AG08395 (cell line): ENCODE measurements around the gene ESR2.
A peak's percentile ranks its signal among the peaks of the same experiment; 100 is the strongest.
"Not testable (repeated sequence)": the region's sequence is repeated elsewhere in the genome, so short reads cannot be mapped to it uniquely, and the experiment has no call there.

ENCODE experiments used
- DNase-seq: peaks from one replicate; pipeline ENCODE4 v3.0.0; 2012; ENCODE audit warnings: mixed read lengths, low spot score

Gene ESR2

GRCh38 chr14:64293976-64294671 lies at the start of gene ESR2:
Gene ESR2, minus strand, starts transcription at chr14:64294371. Its CDS starts 11,386 bp downstream, at chr14:64282985.
- peak; percentile 24 for DNase-seq

- no peak for DNase-seq
Measured at GRCh38 chr14:64340560-64341196, 46.5 kb upstream of the ESR2 start.

- DNase-seq = peak; percentile 95
Measured at GRCh38 chr14:64338616-64339316, 44.6 kb upstream of the ESR2 start.

- DNase-seq = peak; percentile 26
Measured at GRCh38 chr14:64337888-64338615, 43.9 kb upstream of the ESR2 start.

GRCh38 chr14:64329149-64329548 lies 35.0 kb upstream of the ESR2 start:
- no peak for DNase-seq

GRCh38 chr14:64326502-64326901 lies 32.3 kb upstream of the ESR2 start:
- no peak for DNase-seq

- DNase-seq = peak; percentile 8
Measured at GRCh38 chr14:64324895-64325294, 30.7 kb upstream of the ESR2 start.

GRCh38 chr14:64324461-64324860 lies 30.3 kb upstream of the ESR2 start:
- no peak for DNase-seq

- not testable (repeated sequence) for DNase-seq
Measured at GRCh38 chr14:64320362-64320761, 26.2 kb upstream of the ESR2 start.

GRCh38 chr14:64318695-64319094 lies 24.5 kb upstream of the ESR2 start:
- DNase-seq = not testable (repeated sequence)

GRCh38 chr14:64303471-64303917 lies 9.3 kb upstream of the ESR2 start:
- peak; percentile 70 for DNase-seq

GRCh38 chr14:64298773-64299172 lies 4.6 kb upstream of the ESR2 start:
- DNase-seq = no peak

- DNase-seq = no peak
Measured at GRCh38 chr14:64296561-64296960, 2.4 kb upstream of the ESR2 start.

GRCh38 chr14:64294672-64295413 lies 672 bp upstream of the ESR2 start:
- peak; percentile 35 for DNase-seq

- DNase-seq = no peak
Measured at GRCh38 chr14:64292197-64292596, 2.0 kb downstream of the ESR2 start.

- no peak for DNase-seq
Measured at GRCh38 chr14:64289571-64289970, 4.6 kb downstream of the ESR2 start.

- DNase-seq = no peak
Measured at GRCh38 chr14:64281805-64282204, 12.4 kb downstream of the ESR2 start.

- DNase-seq = no peak
Measured at GRCh38 chr14:64279704-64280668, 14.2 kb downstream of the ESR2 start.

GRCh38 chr14:64278458-64278857 lies 15.7 kb downstream of the ESR2 start:
- no peak for DNase-seq

- no peak for DNase-seq
Measured at GRCh38 chr14:64272019-64272418, 22.2 kb downstream of the ESR2 start.
